LoVo (cell line): ENCODE results near the gene SYNPO2L.

Source experiments
- DNase-seq: peaks from one replicate; pipeline ENCODE4 v3.0.0-alpha.2; 2016; ENCODE audit warnings: low spot score

Gene SYNPO2L

GRCh38 chr10:73649876-73650536 lies 5.8 kb downstream of the SYNPO2L start:
- no peak for DNase-seq

GRCh38 chr10:73648975-73649829 lies 6.6 kb downstream of the SYNPO2L start:
- DNase-seq = no peak

GRCh38 chr10:73647875-73648651 lies 7.8 kb downstream of the SYNPO2L start:
- DNase-seq = no peak

DNA sequence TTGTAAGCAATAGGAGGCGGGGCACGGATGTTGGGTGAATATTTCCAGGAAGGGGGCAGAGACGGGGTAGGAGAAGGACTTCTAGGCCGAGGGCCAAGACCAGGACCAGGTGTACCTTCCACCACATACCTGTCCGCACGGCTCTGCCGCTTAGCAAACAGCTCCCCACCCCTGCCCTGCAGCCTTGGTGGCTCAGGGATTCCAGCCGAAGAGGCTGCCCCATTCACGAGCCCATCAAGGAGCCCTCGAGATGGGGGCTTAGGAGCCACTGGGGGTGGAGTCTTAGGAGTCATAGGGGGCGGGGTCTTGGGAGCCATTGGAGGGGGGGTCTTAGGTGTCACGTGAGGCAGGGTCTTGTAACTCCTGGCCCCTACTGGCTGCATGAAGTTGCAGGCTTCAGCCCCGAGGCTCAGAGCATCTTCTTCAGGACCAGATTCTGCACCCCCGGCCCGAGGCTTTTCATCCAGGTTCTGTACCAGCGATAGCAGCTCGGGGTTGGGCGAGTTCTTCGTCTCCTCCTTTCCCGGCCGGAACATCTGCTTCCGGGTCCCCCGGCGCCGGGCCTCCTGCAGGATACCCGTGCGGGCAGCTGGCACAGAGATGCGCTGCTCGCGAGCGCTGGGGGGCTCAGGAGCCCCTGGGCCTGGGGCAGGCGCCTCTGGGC lies 8.5 kb downstream of the SYNPO2L start:
- DNase-seq = no peak

GRCh38 chr10:73646598-73647041 lies 9.2 kb downstream of the SYNPO2L start:
- no peak for DNase-seq

- no peak for DNase-seq
Measured at GRCh38 chr10:73645251-73645650, 10.6 kb downstream of the SYNPO2L start.

- no peak for DNase-seq
Measured at GRCh38 chr10:73644767-73645166, 11.1 kb downstream of the SYNPO2L start.

GRCh38 chr10:73644015-73644743 lies 11.7 kb downstream of the SYNPO2L start:
- peak; percentile 69 for DNase-seq

DNA sequence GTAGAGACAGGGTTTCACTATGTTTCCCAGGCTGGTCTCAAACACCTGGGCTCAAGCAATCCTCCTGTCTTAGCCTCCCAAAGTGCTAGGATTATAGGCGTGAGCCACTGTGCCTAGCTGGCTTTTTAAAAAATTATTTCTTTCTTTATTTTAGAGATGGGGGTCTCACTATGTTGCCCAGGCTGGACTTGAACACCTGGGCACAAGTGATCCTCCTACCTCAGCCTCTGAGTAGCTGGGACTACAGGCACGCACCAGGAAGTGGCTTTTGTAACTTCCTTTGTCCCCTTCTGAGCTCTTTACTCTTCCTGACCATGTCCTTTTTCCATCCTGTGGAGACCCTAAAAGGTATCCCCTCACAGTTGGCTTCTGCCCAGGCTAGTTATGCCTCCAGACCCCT lies 12.5 kb downstream of the SYNPO2L start:
- no peak for DNase-seq

DNA sequence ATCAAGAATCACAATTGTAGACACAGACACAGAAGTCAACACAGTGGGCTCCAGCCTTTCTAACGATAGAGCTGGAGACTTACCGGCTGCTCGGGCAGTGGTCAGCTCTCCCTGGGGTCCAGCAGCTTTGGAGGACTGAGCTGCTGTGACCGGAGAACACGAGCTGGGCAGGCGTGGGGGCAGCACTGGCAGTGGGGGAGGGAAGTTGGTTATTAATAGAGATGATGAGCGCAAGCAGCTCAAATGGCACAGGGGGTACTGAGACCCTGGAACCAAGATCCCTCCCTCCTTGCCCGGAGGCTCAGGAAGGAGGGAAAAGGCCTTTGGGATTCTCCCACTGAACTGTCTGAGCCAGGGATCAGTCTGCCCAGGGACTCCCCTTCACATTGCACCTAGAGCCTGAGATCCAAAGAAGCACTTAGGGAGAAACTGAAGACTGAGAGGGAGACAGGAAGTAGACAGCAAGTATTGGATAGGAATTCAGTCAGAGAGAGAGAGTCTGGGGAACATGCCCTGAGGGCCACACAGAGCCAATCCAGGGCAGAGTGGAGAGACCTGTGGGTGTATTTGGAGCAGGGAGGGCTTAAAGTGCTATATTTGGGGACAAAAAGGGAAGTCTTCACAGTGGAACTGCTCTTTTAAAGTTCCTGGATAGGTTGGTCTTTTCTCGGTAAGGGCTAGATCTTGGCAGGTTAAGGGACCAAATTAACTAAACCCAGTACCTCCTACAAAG lies 14.3 kb downstream of the SYNPO2L start, which contains the start of gene MYOZ1:
MYOZ1 (minus strand) TSS at position 147 of the 733 bp plus-strand sequence. CDS start 1,457 bp downstream, outside the sequence.
- DNase-seq = no peak

GRCh38 chr10:73639286-73639685 lies 16.5 kb downstream of the SYNPO2L start:
- no peak for DNase-seq

DNA sequence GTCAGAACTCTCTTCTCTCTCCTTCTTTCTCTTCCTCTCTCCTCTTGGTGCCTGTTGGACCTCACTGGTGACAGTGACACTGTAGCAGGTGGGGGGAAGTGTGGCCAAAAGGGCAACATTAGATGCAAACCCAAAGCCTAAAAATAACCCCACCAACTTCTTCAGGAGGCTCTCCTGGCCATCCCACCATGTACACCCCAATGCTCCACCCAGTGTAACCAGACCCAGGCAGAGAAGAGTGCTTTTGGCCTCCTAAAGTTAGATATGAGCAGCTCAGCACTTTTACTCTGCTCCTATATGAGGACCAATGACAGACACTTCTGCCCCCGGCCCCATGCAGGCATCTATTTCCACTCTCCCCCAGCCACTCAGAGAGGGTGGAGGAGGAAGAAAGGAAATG lies 20.0 kb downstream of the SYNPO2L start:
- DNase-seq = no peak

GRCh38 chr10:73634421-73634820 lies 21.4 kb downstream of the SYNPO2L start:
- no peak for DNase-seq

GRCh38 chr10:73629165-73629564 lies 26.7 kb downstream of the SYNPO2L start:
- no peak for DNase-seq

DNA sequence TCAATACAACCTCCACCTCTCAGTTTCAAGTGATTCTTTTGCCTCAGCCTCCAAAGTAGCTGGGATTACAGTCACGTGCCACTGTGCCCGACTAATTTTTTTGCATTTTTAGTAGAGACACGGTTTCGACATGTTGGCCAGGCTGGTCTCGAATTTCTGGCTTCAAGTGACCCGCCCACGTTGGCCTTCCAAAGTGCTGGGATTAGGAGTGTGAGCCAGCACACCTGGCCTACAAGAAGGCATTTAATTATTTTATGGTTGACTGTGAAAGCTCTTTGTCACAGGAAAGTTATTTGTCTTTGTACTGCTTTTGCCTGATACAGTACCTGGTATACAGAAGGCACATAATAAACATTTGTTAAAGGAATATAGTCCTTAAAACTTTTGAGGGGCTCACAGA lies 27.4 kb downstream of the SYNPO2L start:
- DNase-seq = no peak

- no peak for DNase-seq
Measured at GRCh38 chr10:73627300-73627699, 28.5 kb downstream of the SYNPO2L start.

DNA sequence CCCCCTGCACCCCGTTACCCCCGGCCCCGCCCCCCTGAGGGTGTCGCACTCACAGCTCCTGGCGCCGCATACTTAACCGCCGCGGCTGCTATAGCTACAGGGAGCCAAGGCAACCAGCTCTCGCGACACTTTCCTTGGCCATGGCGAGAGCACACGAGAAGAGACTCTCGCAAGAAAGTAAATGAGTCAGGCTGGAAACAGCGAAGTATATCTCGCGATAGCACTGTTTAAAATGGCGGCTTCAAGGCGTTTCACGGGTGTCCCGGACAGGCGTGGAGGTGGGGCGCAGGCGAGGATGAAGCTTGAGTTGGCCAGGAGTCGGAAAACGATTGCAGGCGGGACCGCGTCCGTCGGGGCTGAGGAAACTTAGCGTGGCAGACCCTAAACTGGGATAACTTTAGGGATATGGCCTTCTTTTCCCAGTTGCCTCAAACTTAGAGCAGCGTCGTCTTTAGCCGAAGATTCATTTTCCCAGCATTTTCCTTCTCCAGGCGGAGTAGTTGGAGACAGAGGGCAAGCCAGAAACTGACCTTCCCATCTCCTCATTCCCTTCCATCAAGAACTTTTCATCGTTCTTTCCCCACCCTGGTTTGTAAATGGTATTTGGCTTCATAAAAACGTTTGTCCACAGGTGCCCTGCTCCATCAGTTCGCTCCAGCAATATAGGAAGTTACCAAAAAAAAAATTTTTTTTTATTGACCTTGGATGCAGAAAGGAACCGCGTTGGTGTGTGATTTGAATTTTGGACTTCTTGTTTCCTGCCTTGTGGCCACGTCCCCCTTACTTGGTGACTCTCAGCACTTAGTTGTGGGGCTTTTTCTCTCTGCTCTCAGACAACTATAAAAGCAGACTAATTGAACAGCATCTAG lies 29.7 kb downstream of the SYNPO2L start:
- DNase-seq = peak; percentile 98

DNA sequence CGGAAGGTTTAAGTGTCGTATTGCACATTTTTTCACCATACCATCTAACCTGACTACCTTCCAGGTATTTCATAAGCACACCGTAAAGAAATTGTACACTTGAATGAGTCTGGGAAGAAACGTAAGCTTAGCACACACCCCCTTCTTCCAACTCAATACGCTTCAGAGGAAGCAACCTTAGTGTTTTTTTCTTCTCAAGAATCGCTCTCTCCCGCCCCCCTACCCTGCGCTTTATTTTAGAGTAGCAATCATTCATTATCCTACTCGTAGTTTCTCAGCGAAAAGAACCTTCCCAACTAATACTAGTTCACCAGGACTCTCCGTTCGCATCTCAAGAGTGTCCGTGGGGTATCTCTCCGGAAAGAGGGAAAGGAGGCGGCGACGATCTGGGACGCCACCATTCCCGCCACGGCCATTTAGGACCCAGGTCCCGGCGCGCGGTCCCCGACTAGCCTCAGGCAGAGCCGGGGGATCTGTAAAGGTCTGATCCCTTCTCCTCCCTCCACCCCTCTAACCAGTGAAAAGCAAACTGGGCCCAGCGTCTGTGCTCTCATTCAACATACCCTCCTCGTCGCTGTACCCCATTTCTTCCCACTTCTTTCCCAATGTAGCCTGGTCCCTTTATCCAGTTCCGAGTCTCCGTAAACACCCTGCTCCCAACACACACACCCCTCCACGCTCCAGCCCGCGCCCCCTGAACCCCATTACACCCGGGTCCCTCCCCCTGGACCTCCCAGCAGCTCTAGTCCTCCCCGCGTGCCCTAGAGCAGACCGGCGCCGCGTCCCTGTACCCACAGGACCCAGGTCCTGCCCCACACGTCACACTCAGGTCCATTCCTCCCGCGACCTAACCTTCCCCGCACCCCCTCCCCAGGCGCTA lies 30.6 kb downstream of the SYNPO2L start:
- DNase-seq = peak; percentile 45

DNA sequence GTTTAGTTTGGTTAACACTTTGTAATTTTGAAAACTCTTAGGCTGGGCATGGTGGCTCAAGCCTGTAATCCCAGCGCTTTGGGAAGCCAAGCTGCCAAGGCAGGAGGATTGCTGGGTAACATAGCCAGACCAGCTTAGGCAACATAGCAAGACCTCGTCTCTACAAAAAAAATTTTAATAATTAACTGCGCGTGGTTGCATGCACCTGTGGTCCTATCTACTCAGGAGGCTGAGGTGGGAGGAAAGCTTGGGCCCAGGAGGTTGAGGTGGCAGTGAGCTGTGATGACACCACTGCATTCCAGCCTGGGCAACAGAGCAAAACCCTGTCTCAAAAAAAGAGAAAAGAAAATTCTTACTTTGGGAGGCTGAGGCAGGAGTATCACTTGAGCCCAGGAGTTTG lies 32.8 kb downstream of the SYNPO2L start:
- DNase-seq = no peak
